Endothelial cell (in vitro differentiated cells): ENCODE data around the gene RAD51C. TPM values are rescaled to one million over a fixed set of nuclear protein-coding genes. Genes with fewer than 3 reads are reported as not detected.
"Not testable (repeated sequence)": the region's sequence is repeated elsewhere in the genome, so short reads cannot be mapped to it uniquely, and the experiment has no call there.

Experiments
- DNase-seq: peaks from one replicate; pipeline ENCODE4 v3.0.0; 2021; ENCODE audit warnings: low spot score
- H3K27ac Mint-ChIP-seq: one replicate; pipeline ENCODE4 v1.8.0; 2021; ENCODE audit warnings: mixed read lengths, inconsistent platforms; ENCODE audit not compliant: unreplicated experiment
- H3K27me3 Mint-ChIP-seq: one replicate; pipeline ENCODE4 v1.8.0; 2021; ENCODE audit warnings: mild to moderate bottlenecking, moderate library complexity, mixed read lengths, inconsistent platforms; ENCODE audit not compliant: unreplicated experiment
- H3K36me3 Mint-ChIP-seq: one replicate; pipeline ENCODE4 v1.8.0; 2021; ENCODE audit warnings: mild to moderate bottlenecking, low read depth, mixed read lengths, inconsistent platforms; ENCODE audit not compliant: unreplicated experiment
- H3K4me1 Mint-ChIP-seq: one replicate; pipeline ENCODE4 v1.8.0; 2021; ENCODE audit warnings: mild to moderate bottlenecking, mixed read lengths, inconsistent platforms; ENCODE audit not compliant: unreplicated experiment
- H3K4me3 Mint-ChIP-seq: one replicate; pipeline ENCODE4 v1.8.0; 2021; ENCODE audit warnings: mild to moderate bottlenecking, mixed read lengths, inconsistent platforms; ENCODE audit not compliant: unreplicated experiment
- H3K9me3 Mint-ChIP-seq: one replicate; pipeline ENCODE4 v1.8.0; 2021; ENCODE audit warnings: mixed read lengths, inconsistent platforms; ENCODE audit not compliant: unreplicated experiment
- total RNA-seq: library from RNA; stranded (reverse); fragmentation: NEBNext Ultra II Directional; extraction: Animal tissue kit (Norgen Biotek cat#: 25700); gene quantifications from one replicate; pipeline ENCODE4 v1.2.1, GENCODE V29; 2021; ENCODE audit not compliant: unreplicated experiment
- TF ChIP-seq, protein P1 (sequence below): fragments of 200-600 bp; sonication (generic); IDR thresholded peaks from one replicate; pipeline ENCODE4 v1.5.0; 2021; ENCODE audit warnings: antibody characterized with exemption; ENCODE audit not compliant: unreplicated experiment

Gene RAD51C
- total RNA-seq, 1 donor from 2014 or later = 11.3 TPM

DNA sequence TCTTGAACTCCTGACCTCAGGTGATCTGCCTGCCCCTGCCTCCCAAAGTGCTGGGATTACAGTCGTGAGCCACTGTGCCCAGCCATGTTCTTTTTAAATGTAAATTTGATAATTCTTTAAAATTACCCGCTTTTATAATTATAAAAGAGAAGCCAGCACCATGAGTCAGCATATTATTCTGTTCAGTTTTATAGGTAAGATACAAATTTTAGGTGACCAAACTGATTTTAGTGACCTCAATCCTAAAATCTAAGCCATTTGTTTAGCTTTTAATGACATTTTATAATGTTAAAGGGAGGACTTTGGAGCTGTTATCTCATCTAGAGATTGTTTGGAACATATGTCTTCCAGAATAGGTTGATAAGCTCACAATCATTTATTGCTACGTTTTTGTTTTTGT lies 42.4 kb downstream of the RAD51C start:
- TF ChIP-seq, protein P1, sequence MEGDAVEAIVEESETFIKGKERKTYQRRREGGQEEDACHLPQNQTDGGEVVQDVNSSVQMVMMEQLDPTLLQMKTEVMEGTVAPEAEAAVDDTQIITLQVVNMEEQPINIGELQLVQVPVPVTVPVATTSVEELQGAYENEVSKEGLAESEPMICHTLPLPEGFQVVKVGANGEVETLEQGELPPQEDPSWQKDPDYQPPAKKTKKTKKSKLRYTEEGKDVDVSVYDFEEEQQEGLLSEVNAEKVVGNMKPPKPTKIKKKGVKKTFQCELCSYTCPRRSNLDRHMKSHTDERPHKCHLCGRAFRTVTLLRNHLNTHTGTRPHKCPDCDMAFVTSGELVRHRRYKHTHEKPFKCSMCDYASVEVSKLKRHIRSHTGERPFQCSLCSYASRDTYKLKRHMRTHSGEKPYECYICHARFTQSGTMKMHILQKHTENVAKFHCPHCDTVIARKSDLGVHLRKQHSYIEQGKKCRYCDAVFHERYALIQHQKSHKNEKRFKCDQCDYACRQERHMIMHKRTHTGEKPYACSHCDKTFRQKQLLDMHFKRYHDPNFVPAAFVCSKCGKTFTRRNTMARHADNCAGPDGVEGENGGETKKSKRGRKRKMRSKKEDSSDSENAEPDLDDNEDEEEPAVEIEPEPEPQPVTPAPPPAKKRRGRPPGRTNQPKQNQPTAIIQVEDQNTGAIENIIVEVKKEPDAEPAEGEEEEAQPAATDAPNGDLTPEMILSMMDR = no peak
- Mint-ChIP-seq H3K27me3 (no peaks in the 10 kb centered on the region), H3K9me3 (no peaks in the 10 kb centered on the region), H3K4me3 (no peak overlapping the region), H3K4me1 (no peaks in the 10 kb centered on the region), H3K36me3 (no peaks in the 10 kb centered on the region), H3K27ac (no peak overlapping the region)
- DNase-seq = no peak

DNA sequence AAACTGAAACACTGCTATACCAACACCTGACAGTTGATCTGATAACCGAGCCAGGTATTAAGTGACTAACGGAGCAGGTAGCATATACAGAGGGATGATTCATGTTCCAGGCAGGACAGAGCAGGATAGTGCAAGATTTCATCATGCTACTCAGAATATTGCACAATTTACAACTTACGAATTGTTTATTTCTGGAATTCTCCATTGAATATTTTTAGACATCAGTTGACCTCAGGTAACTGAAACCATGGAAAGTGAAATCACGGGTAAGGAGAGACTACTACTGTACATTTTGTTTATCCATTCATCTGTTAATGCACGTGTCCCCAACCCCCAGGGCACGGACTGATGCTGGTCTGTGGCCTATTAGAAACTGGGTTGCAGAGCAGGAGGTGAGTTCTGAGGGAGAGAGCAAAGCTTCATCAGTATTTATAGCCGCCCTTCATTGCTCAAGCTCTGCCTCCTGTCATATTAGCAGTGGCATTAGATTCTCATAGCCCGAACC lies 48.8 kb downstream of the RAD51C start:
- TF ChIP-seq, protein P1 = no peak
- Mint-ChIP-seq H3K27me3 (no peaks in the 10 kb centered on the region), H3K4me1 (no peaks in the 10 kb centered on the region), H3K36me3 (no peaks in the 10 kb centered on the region), H3K4me3 (no peak overlapping the region), H3K9me3 (no peaks in the 10 kb centered on the region), H3K27ac (no peak overlapping the region)
- no peak for DNase-seq

DNA sequence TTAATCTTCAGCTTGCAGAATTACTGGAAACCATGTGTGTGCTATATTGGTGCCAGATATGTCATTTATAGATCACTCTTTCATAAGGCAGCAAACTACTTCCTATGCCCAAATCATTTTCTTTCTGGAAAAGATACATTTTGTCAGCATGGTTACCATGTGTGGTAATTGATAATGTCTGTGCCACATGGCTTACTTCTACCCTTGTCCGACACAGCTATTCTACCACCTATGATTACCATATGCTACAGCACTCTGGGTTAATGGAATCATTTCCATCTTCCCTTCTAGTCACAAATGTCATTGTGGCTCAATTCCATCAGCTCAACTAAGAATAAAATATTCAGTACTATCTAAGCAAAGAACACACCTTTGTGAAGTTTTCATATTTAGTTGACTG lies 55.3 kb downstream of the RAD51C start:
- H3K9me3 Mint-ChIP-seq = no peaks in the 10 kb centered on the region
- no peak overlapping the region for H3K4me3 Mint-ChIP-seq
- TF ChIP-seq, protein P1 = no peak
- H3K27ac Mint-ChIP-seq = no peak overlapping the region
- H3K27me3 Mint-ChIP-seq = no peaks in the 10 kb centered on the region
- no peak for DNase-seq
- H3K36me3 Mint-ChIP-seq = no peaks in the 10 kb centered on the region
- H3K4me1 Mint-ChIP-seq = no peaks in the 10 kb centered on the region

DNA sequence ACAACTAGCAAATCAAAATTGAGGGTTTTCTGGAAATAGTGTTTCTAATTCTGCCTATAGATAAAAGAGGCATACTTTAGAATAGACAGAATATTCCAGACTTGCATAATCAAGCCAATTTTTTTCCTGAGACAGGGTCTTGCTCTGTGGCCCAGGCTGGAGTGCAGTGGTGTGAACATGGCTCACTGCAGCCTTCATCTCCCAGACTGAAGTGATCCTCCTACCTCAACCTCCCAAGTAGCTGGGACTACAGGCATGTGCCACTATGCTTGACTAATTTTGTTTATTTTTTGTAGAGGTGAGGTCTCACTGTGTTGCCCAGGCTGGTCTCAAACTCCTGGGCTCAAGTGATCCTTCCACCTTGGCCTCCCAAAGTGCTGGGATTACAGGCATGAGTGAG lies 57.2 kb downstream of the RAD51C start:
- H3K27ac Mint-ChIP-seq, DNase-seq, H3K4me1 Mint-ChIP-seq, H3K27me3 Mint-ChIP-seq, H3K36me3 Mint-ChIP-seq, H3K4me3 Mint-ChIP-seq, H3K9me3 Mint-ChIP-seq: not testable (repeated sequence)

DNA sequence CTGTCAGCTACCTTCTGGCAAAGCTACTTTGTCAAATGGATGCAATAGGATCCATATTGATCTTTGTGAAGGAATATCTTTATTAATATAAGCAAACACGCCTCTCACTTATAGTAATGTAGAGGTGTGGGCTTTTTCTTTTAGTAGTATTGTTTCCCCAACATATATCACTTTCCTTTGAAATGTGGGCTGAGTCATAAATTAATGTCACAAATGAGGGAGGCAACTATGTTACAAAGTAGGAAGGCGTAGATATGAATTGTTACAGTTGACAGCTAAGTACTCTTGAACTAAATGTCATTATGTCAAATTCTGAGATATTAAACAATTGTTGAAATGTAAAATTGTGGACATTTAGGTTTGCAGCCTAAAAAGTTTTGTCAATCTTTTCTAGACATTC lies 60.6 kb downstream of the RAD51C start:
- Mint-ChIP-seq H3K4me3 (no peak overlapping the region), H3K27ac (no peak overlapping the region), H3K4me1 (peaks cover 4% of the 10 kb centered on the region), H3K27me3 (peaks cover 2% of the 10 kb centered on the region), H3K9me3 (no peaks in the 10 kb centered on the region), H3K36me3 (no peaks in the 10 kb centered on the region)
- no peak for DNase-seq
- TF ChIP-seq, protein P1 = no peak

DNA sequence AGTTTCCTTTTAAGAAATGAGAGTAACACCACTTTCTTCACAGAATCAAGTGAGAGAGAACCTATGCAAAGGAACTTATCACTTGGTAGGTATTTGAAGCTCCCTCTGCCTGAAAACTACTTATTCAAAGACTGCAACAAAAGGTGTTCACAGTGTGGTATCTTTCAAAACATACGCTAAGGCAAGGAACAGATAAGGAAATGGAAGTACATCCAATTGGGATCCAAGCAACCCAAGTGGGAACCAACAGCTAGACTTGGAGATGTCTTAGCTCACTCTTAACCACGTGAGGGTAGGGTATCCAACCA lies 62.8 kb downstream of the RAD51C start:
- H3K4me1 Mint-ChIP-seq = peaks cover 4% of the 10 kb centered on the region
- H3K9me3 Mint-ChIP-seq = no peaks in the 10 kb centered on the region
- peak overlapping the region; percentile 66 for H3K4me3 Mint-ChIP-seq
- H3K27ac Mint-ChIP-seq = no peak overlapping the region
- H3K36me3 Mint-ChIP-seq = no peaks in the 10 kb centered on the region
- H3K27me3 Mint-ChIP-seq = peaks cover 2% of the 10 kb centered on the region
- TF ChIP-seq, protein P1 = no peak
- DNase-seq = no peak
